WTC11 (cell line): ENCODE measurements around the gene SRD5A2. TPM values are rescaled to one million over a fixed set of nuclear protein-coding genes. Genes with fewer than 3 reads are reported as not detected.

Source experiments
- ATAC-seq: fragments of 200-7000 bp; cut with Tn5 transposase; 2 replicates; pipeline ENCODE4 v1.10.0; 2021; ENCODE audit warnings: mild to moderate bottlenecking, moderate library complexity
- Bru-seq: library from RNA; stranded (reverse); fragments of 400-500 nt; gene quantifications from one replicate; lab custom pipeline; 2021; lab: Mats Ljungman, UMichigan
- CTCF ChIA-PET: fragments of 300-600 bp; sonication (Branson Sonifier 250); formaldehyde crosslinking; loops from one replicate; lab custom pipeline; 2021; ENCODE audit warnings: antibody characterized with exemption; lab: Charles Lee
- POLR2A ChIA-PET: fragments of 350-600 bp; sonication (Branson Sonifier 250); formaldehyde crosslinking; loops from one replicate; lab custom pipeline; 2021; ENCODE audit warnings: antibody characterized with exemption; lab: Charles Lee
- DNase-seq: peaks from one replicate; pipeline ENCODE4 v3.0.0; 2021; ENCODE audit warnings: low spot score
- H3K27ac Mint-ChIP-seq: 2 replicates; pipeline ENCODE4 v1.8.0; 2021; ENCODE audit warnings: mixed read lengths
- H3K27me3 Mint-ChIP-seq: 2 replicates; pipeline ENCODE4 v1.8.0; 2021; ENCODE audit warnings: low read depth, mild to moderate bottlenecking, moderate library complexity, mixed read lengths
- H3K36me3 Mint-ChIP-seq: 2 replicates; pipeline ENCODE4 v1.8.0; 2021; ENCODE audit warnings: mixed read lengths
- H3K4me1 Mint-ChIP-seq: 2 replicates; pipeline ENCODE4 v1.8.0; 2022; ENCODE audit warnings: mixed read lengths
- H3K4me3 Mint-ChIP-seq: 2 replicates; pipeline ENCODE4 v1.8.0; 2021; ENCODE audit warnings: mild to moderate bottlenecking, moderate library complexity, mixed read lengths
- H3K9me3 Mint-ChIP-seq: 2 replicates; pipeline ENCODE4 v1.8.0; 2021; ENCODE audit warnings: mixed read lengths
- ETV6 ChIP-seq: sonication (generic); formaldehyde crosslinking; IDR thresholded peaks from 2 replicates; pipeline ENCODE4 v1.8.1; 2022; ENCODE audit warnings: mild to moderate bottlenecking, missing genetic modification reagents
- FOXP1 ChIP-seq: sonication (generic); formaldehyde crosslinking; IDR thresholded peaks from 2 replicates; pipeline ENCODE4 v1.8.0; 2022; ENCODE audit warnings: missing genetic modification reagents, mild to moderate bottlenecking, moderate library complexity, borderline replicate concordance
- GRHL2 ChIP-seq: fragments of 250-450 bp; sonication (Bioruptor Pico); IDR thresholded peaks from 2 replicates; pipeline ENCODE4 v1.8.0; 2022; ENCODE audit warnings: mild to moderate bottlenecking, moderate library complexity; ENCODE audit not compliant: insufficient replicate concordance, severe bottlenecking
- GTF2I ChIP-seq: fragments of 250-450 bp; sonication (Bioruptor Pico); conservative IDR thresholded peaks from 2 replicates; pipeline ENCODE4 v1.4.0; 2021; ENCODE audit warnings: mild to moderate bottlenecking
- IRF2 ChIP-seq: sonication (generic); formaldehyde crosslinking; IDR thresholded peaks from 2 replicates; pipeline ENCODE4 v1.8.0; 2022; ENCODE audit warnings: low read depth, missing genetic modification reagents, borderline replicate concordance
- JAZF1 ChIP-seq: fragments of 250-450 bp; sonication (Bioruptor Pico); IDR thresholded peaks from 2 replicates; pipeline ENCODE4 v1.9.0; 2021; ENCODE audit warnings: moderate library complexity, mild to moderate bottlenecking, inconsistent platforms
- NFATC4 ChIP-seq: fragments of 250-450 bp; sonication (Bioruptor Pico); IDR thresholded peaks from 2 replicates; pipeline ENCODE4 v1.9.0; 2021; ENCODE audit warnings: mild to moderate bottlenecking
- NFYB ChIP-seq: sonication (generic); formaldehyde crosslinking; conservative IDR thresholded peaks from 2 replicates; pipeline ENCODE4 v1.8.0; 2022; ENCODE audit warnings: low read depth, missing genetic modification reagents
- NR2C2 ChIP-seq: sonication (generic); formaldehyde crosslinking; IDR thresholded peaks from 2 replicates; pipeline ENCODE4 v1.8.0; 2022; ENCODE audit warnings: mild to moderate bottlenecking, missing genetic modification reagents
- TEAD1 ChIP-seq: sonication (generic); formaldehyde crosslinking; IDR thresholded peaks from 2 replicates; pipeline ENCODE4 v1.8.0; 2022; ENCODE audit warnings: mild to moderate bottlenecking, missing genetic modification reagents
- ZNF121 ChIP-seq: sonication (generic); formaldehyde crosslinking; IDR thresholded peaks from 2 replicates; pipeline ENCODE4 v1.8.0; 2023; ENCODE audit warnings: missing genetic modification reagents
- ZNF263 ChIP-seq: sonication (generic); formaldehyde crosslinking; IDR thresholded peaks from 2 replicates; pipeline ENCODE4 v1.8.1; 2022; ENCODE audit warnings: low read depth, mild to moderate bottlenecking, moderate library complexity, missing genetic modification reagents
- ZNF416 ChIP-seq: fragments of 250-450 bp; sonication (Bioruptor Pico); IDR thresholded peaks from 2 replicates; pipeline ENCODE4 v1.9.0; 2021; ENCODE audit warnings: mild to moderate bottlenecking, inconsistent platforms
- long read RNA-seq, 3 experiments: library from RNA in 1 of 3; library from capped mRNA in 1 of 3; library from polyadenylated mRNA in 1 of 3; unstranded in 2 of 3; stranded (forward) in 1 of 3; transcript quantifications; one replicate each; pipeline ENCODE4 v2.0.0, GENCODE V29; 2021
- total RNA-seq: library from RNA; stranded (reverse); gene quantifications from 3 replicates; pipeline ENCODE4 v1.2.3, GENCODE V29; 2021
- TF ChIP-seq, protein P1 (sequence below): sonication (generic); formaldehyde crosslinking; IDR thresholded peaks from 2 replicates; pipeline ENCODE4 v1.8.0; 2022; ENCODE audit warnings: mild to moderate bottlenecking, missing genetic modification reagents
- TF ChIP-seq, protein P2 (sequence below): sonication (generic); formaldehyde crosslinking; IDR thresholded peaks from 2 replicates; pipeline ENCODE4 v1.8.1; 2022; ENCODE audit warnings: mild to moderate bottlenecking, missing genetic modification reagents, moderate library complexity, borderline replicate concordance
- TF ChIP-seq, protein P3 (sequence below): sonication (generic); formaldehyde crosslinking; IDR thresholded peaks from 2 replicates; pipeline ENCODE4 v1.8.1; 2023; ENCODE audit warnings: mild to moderate bottlenecking, missing genetic modification reagents, moderate library complexity
- TF ChIP-seq, protein P4 (sequence below): sonication (generic); formaldehyde crosslinking; IDR thresholded peaks from 2 replicates; pipeline ENCODE4 v1.8.1; 2023; ENCODE audit warnings: mild to moderate bottlenecking, moderate library complexity, missing genetic modification reagents
- TF ChIP-seq, protein P5 (sequence below): sonication (generic); formaldehyde crosslinking; IDR thresholded peaks from 2 replicates; pipeline ENCODE4 v1.8.1; 2022; ENCODE audit warnings: mild to moderate bottlenecking, moderate library complexity, missing genetic modification reagents

Gene SRD5A2, protein sequence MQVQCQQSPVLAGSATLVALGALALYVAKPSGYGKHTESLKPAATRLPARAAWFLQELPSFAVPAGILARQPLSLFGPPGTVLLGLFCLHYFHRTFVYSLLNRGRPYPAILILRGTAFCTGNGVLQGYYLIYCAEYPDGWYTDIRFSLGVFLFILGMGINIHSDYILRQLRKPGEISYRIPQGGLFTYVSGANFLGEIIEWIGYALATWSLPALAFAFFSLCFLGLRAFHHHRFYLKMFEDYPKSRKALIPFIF
- 0.05 to 0.07 TPM (median 0.05 TPM) in 3 replicates for total RNA-seq
- Bru-seq, nascent RNA = percentile 5 among the genes with signal in this experiment
- long read RNA-seq, experiment 1, full-length matches to known transcripts = 1 of 1 reads
- long read RNA-seq, experiment 1, partial matches to known transcripts = 0 of 1 reads
- long read RNA-seq, experiment 1, other reads (novel, unspliced or antisense) = 0 of 1 reads
- long read RNA-seq, experiment 2 = 0 reads
- long read RNA-seq, experiment 3 = 0 reads

DNA sequence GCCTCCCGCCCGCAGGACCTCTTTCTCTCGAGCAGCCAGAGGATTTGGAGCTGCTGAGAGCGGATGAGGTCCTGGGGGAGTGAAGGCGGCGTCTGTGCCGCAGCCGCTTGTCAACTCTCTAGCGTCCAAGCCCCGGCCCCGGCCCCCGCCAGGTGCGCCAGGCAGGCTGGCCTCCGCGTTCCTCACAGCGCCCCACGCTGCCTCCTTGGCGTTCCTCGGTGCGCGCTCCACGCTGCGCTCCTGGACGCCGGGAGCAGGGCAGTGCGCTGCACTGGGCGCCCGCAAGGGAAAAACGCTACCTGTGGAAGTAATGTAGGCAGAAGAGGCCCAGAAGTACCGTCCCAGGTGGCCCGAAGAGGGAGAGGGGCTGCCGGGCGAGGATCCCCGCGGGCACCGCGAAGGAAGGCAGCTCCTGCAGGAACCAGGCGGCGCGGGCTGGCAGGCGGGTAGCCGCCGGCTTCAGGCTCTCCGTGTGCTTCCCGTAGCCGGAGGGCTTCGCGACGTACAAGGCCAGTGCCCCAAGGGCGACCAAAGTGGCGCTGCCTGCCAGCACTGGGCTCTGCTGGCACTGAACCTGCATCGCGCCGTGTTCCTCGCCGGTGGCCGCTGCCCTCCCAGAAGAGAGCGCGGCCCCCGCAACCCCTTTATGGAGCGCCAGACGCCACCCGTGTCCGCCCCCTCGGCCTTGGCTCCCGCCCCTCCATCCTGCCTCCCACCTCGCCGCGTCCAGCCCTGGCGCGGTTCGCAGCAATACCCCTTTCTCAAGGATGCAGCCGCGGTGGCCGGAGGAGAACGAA, at the start of gene SRD5A2:
SRD5A2 (minus strand) TSS at position 618 of the 797 bp plus-strand sequence; CDS start at position 580, 38 bp downstream.
- Mint-ChIP-seq H3K27ac (no peak within 1 kb of the TSS), H3K36me3 (no peaks in the 10 kb centered on the region)
- peak; percentile 80 for ATAC-seq

DNA sequence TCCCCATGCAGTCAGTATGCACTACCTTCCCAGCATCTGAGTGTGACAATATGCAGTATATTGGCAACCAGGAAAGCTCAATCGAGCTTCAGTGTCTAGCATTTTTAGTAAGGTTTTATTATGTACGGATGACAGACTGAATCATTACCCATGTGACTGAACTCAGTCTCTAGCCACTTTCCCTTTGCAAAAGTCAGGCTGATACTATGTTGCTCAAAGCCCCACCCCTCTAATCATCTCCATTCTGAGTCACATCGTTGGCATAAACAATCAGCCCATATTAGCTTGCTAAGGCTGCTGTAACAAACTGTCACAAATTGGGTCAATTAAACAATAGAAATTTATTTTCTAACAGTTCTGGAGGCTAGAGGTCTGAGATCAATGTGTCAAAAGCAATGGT, 25.8 kb upstream of the SRD5A2 start:
- Mint-ChIP-seq H3K4me1 (no peaks in the 10 kb centered on the region), H3K36me3 (peaks cover 12% of the 10 kb centered on the region), H3K9me3 (peaks cover 82% of the 10 kb centered on the region), H3K27me3 (peaks cover 2% of the 10 kb centered on the region), H3K27ac (no peak overlapping the region), H3K4me3 (no peak overlapping the region)
- CTCF ChIA-PET = no interaction called here
- ATAC-seq = no peak
- POLR2A ChIA-PET = no interaction called here
- DNase-seq = no peak
- no peak for TF ChIP-seq NFATC4 (CRISPR knock-in tag)
- TF ChIP-seq, protein P1, sequence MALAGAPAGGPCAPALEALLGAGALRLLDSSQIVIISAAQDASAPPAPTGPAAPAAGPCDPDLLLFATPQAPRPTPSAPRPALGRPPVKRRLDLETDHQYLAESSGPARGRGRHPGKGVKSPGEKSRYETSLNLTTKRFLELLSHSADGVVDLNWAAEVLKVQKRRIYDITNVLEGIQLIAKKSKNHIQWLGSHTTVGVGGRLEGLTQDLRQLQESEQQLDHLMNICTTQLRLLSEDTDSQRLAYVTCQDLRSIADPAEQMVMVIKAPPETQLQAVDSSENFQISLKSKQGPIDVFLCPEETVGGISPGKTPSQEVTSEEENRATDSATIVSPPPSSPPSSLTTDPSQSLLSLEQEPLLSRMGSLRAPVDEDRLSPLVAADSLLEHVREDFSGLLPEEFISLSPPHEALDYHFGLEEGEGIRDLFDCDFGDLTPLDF = no peak
- no peak for TF ChIP-seq ZNF263 (CRISPR knock-in tag)
- TF ChIP-seq, protein P2, sequence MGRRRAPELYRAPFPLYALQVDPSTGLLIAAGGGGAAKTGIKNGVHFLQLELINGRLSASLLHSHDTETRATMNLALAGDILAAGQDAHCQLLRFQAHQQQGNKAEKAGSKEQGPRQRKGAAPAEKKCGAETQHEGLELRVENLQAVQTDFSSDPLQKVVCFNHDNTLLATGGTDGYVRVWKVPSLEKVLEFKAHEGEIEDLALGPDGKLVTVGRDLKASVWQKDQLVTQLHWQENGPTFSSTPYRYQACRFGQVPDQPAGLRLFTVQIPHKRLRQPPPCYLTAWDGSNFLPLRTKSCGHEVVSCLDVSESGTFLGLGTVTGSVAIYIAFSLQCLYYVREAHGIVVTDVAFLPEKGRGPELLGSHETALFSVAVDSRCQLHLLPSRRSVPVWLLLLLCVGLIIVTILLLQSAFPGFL (CRISPR knock-in tag) = no peak
- no peak for TF ChIP-seq TEAD1 (CRISPR knock-in tag)

More for the DNA sequence above, at the start of gene SRD5A2:
- peak; percentile 62 for DNase-seq
- peaks cover 63% of the 10 kb centered on the region for H3K27me3 Mint-ChIP-seq
- peak within 1 kb of the TSS; percentile 78 for H3K4me3 Mint-ChIP-seq
- peaks cover 4% of the 10 kb centered on the region for H3K9me3 Mint-ChIP-seq
- TF ChIP-seq NR2C2 (CRISPR knock-in tag) (no peak), ZNF121 (CRISPR knock-in tag) (no peak), NFATC4 (CRISPR knock-in tag) (no peak), ZNF263 (CRISPR knock-in tag) (no peak), ZNF416 (CRISPR knock-in tag) (no peak), IRF2 (CRISPR knock-in tag) (no peak), NFYB (CRISPR knock-in tag) (no peak), GRHL2 (no peak), FOXP1 (CRISPR knock-in tag) (peak; percentile 51; the same call in 1 of the 2 replicates), ETV6 (peak; percentile 51; the same call in 1 of the 2 replicates), JAZF1 (no peak), GTF2I (CRISPR knock-in tag) (no peak)
- TF ChIP-seq, protein P3, sequence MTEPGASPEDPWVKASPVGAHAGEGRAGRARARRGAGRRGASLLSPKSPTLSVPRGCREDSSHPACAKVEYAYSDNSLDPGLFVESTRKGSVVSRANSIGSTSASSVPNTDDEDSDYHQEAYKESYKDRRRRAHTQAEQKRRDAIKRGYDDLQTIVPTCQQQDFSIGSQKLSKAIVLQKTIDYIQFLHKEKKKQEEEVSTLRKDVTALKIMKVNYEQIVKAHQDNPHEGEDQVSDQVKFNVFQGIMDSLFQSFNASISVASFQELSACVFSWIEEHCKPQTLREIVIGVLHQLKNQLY (CRISPR knock-in tag) = 0 out of 2 replicates have a peak, but pooled peaks have one; percentile 57
- TF ChIP-seq, protein P4, sequence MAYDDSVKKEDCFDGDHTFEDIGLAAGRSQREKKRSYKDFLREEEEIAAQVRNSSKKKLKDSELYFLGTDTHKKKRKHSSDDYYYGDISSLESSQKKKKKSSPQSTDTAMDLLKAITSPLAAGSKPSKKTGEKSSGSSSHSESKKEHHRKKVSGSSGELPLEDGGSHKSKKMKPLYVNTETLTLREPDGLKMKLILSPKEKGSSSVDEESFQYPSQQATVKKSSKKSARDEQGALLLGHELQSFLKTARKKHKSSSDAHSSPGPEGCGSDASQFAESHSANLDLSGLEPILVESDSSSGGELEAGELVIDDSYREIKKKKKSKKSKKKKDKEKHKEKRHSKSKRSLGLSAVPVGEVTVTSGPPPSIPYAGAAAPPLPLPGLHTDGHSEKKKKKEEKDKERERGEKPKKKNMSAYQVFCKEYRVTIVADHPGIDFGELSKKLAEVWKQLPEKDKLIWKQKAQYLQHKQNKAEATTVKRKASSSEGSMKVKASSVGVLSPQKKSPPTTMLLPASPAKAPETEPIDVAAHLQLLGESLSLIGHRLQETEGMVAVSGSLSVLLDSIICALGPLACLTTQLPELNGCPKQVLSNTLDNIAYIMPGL (CRISPR knock-in tag) = peak; percentile 71; the same call in 1 of the 2 replicates
- TF ChIP-seq, protein P5, sequence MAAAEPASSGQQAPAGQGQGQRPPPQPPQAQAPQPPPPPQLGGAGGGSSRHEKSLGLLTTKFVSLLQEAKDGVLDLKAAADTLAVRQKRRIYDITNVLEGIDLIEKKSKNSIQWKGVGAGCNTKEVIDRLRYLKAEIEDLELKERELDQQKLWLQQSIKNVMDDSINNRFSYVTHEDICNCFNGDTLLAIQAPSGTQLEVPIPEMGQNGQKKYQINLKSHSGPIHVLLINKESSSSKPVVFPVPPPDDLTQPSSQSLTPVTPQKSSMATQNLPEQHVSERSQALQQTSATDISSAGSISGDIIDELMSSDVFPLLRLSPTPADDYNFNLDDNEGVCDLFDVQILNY (CRISPR knock-in tag) = no peak
- TF ChIP-seq, all 79 proteins: peak for 4
- H3K4me1 Mint-ChIP-seq = peaks cover 19% of the 10 kb centered on the region
- ChIA-PET POLR2A (no interaction called here), CTCF (interaction anchor here (1.0 to 1.2 kb wide), 2 partner anchors 12 to 193 kb away, joined by 3 read pairs; no protein-coding TSS in a partner anchor)
